SK-N-SH (cell line): Measurements from ENCODE around the gene DOCK10. TPM values are rescaled to one million over a fixed set of nuclear protein-coding genes. Genes with fewer than 3 reads are reported as not detected.

Experiments
- CTCF ChIA-PET: fragments of 300-600, 350-600 bp; formaldehyde crosslinking; extraction: SDS; loops from one replicate; lab custom pipeline; 2021; lab: Yijun Ruan, JAX
- POLR2A ChIA-PET: fragments of 350-600 bp; sonication (Branson Sonifier 250); formaldehyde crosslinking; extraction: SDS; loops from one replicate; lab custom pipeline; 2020; ENCODE audit warnings: antibody characterized with exemption, inconsistent platforms; lab: Yijun Ruan, JAX
- DNase-seq: peaks from one replicate; pipeline ENCODE4 v3.0.0; 2012
- H2AFZ ChIP-seq: fragments of 200-600 bp; sonication (generic); 2 replicates; pipeline ENCODE4 v1.8.1; 2016; ENCODE audit warnings: antibody characterized with exemption, mild to moderate bottlenecking, low read depth
- H3F3A ChIP-seq: fragments of 200-600 bp; sonication (generic); replicated peaks from 2 replicates; pipeline ENCODE3; 2016; ENCODE audit warnings: antibody characterized with exemption, mild to moderate bottlenecking; ENCODE audit not compliant: insufficient read depth
- H3K27ac ChIP-seq, 2 experiments: fragments of 200-500 bp in 1 of 2; fragments of 200-600 bp in 1 of 2; sonication (Bioruptor generic) in 1 of 2; sonication (generic), shearing (Covaris generic) in 1 of 2; 2 replicates each; pipeline versions ENCODE4 v1.5.1 to v1.6.1; 2014 to 2016; ENCODE audit warnings: low read depth in 2 of 2, inconsistent platforms in 1 of 2, low read length in 1 of 2, mild to moderate bottlenecking in 1 of 2, mixed read lengths in 1 of 2
- H3K27me3 ChIP-seq: fragments of 200-600 bp; sonication (generic), shearing (Covaris generic); 2 replicates; pipeline ENCODE4 v1.6.1; 2016; ENCODE audit warnings: mixed run types; ENCODE audit not compliant: insufficient read depth
- H3K36me3 ChIP-seq, 2 experiments: fragments of 200-500 bp in 1 of 2; fragments of 200-600 bp in 1 of 2; sonication (Bioruptor generic) in 1 of 2; sonication (generic) in 1 of 2; replicated peaks in 1 of 2; 2 replicates each; pipeline versions ENCODE3 to v1.5.1; 2014 to 2016; ENCODE audit warnings: low read length in 1 of 2, mild to moderate bottlenecking in 1 of 2; ENCODE audit not compliant: insufficient read depth in 2 of 2, control insufficient read depth in 1 of 2
- H3K4me1 ChIP-seq, 2 experiments: fragments of 200-500 bp in 1 of 2; fragments of 200-600 bp in 1 of 2; sonication (Bioruptor generic) in 1 of 2; sonication (generic), shearing (Covaris generic) in 1 of 2; 2 replicates each; pipeline versions ENCODE4 v1.5.1 to v1.6.1; 2014 to 2016; ENCODE audit warnings: low read depth in 1 of 2, low read length in 1 of 2, mixed run types in 1 of 2; ENCODE audit not compliant: insufficient read depth in 2 of 2, control insufficient read depth in 1 of 2
- H3K4me2 ChIP-seq: fragments of 200-600 bp; sonication (generic), shearing (Covaris generic); 2 replicates; pipeline ENCODE4 v1.6.1; 2017; ENCODE audit warnings: mixed run types
- H3K4me3 ChIP-seq, 2 experiments: fragments of 200-500 bp in 1 of 2; fragments of 200-600 bp in 1 of 2; sonication (Bioruptor generic) in 1 of 2; sonication (generic), shearing (Covaris generic) in 1 of 2; 2 replicates each; pipeline versions ENCODE4 v1.5.1 to v1.8.1; 2014 to 2016; ENCODE audit warnings: low read depth in 2 of 2, inconsistent platforms in 1 of 2, low read length in 1 of 2, mild to moderate bottlenecking in 1 of 2, mixed read lengths in 1 of 2, moderate library complexity in 1 of 2
- H3K79me2 ChIP-seq: fragments of 200-600 bp; sonication (generic); 2 replicates; pipeline ENCODE4 v1.8.1; 2017; ENCODE audit warnings: mild to moderate bottlenecking; ENCODE audit not compliant: insufficient read depth
- H3K9ac ChIP-seq: fragments of 200-600 bp; sonication (generic); 2 replicates; pipeline ENCODE4 v1.6.1; 2017; ENCODE audit warnings: mixed run types
- H3K9me2 ChIP-seq: fragments of 200-600 bp; sonication (generic); 2 replicates; pipeline ENCODE4 v1.6.1; 2017; ENCODE audit warnings: mixed run types
- H3K9me3 ChIP-seq: fragments of 200-600 bp; sonication (generic); 2 replicates; pipeline ENCODE4 v1.6.1; 2017; ENCODE audit warnings: mixed run types, mild to moderate bottlenecking, moderate library complexity
- H4K20me1 ChIP-seq: fragments of 200-600 bp; sonication (generic); 2 replicates; pipeline ENCODE4 v1.6.1; 2017; ENCODE audit warnings: mild to moderate bottlenecking, mixed run types; ENCODE audit not compliant: insufficient read depth
- CHD2 ChIP-seq: fragments of 150-350 bp; IDR thresholded peaks from 2 replicates; pipeline ENCODE4 v1.6.1; 2018; ENCODE audit warnings: low read length; ENCODE audit not compliant: partially characterized antibody
- EP300 ChIP-seq, 2 experiments: IDR thresholded peaks; 2 replicates each; pipeline versions ENCODE4 v1.4.0 to v1.6.1; 2012; ENCODE audit warnings: borderline replicate concordance in 1 of 2, low read depth in 1 of 2, low read length in 1 of 2
- FOXJ3 ChIP-seq: sonication (generic); formaldehyde crosslinking; IDR thresholded peaks from 2 replicates; pipeline ENCODE4 v1.5.1; 2020; ENCODE audit warnings: mild to moderate bottlenecking, missing genetic modification reagents
- FOXM1 ChIP-seq: IDR thresholded peaks from 2 replicates; pipeline ENCODE4 v1.4.0; 2012; ENCODE audit warnings: low read depth, mild to moderate bottlenecking
- GABPA ChIP-seq: IDR thresholded peaks from 2 replicates; pipeline ENCODE4 v1.4.0; 2012; ENCODE audit warnings: low read depth, mild to moderate bottlenecking
- MAX ChIP-seq: IDR thresholded peaks from 2 replicates; pipeline ENCODE4 v1.4.0; 2012; ENCODE audit warnings: low read depth
- MEF2A ChIP-seq: IDR thresholded peaks from 2 replicates; pipeline ENCODE4 v1.4.0; 2012; ENCODE audit warnings: low read depth, borderline replicate concordance
- NFIC ChIP-seq: IDR thresholded peaks from 2 replicates; pipeline ENCODE4 v1.4.0; 2012; ENCODE audit warnings: borderline replicate concordance
- NRF1 ChIP-seq: IDR thresholded peaks from 2 replicates; pipeline ENCODE4 v1.6.1; 2012; ENCODE audit warnings: low read depth, mild to moderate bottlenecking, low read length
- PBX3 ChIP-seq: IDR thresholded peaks from 2 replicates; pipeline ENCODE4; 2012
- RAD21 ChIP-seq: IDR thresholded peaks from 2 replicates; pipeline ENCODE4 v1.6.1; 2012; ENCODE audit warnings: mild to moderate bottlenecking, low read length
- RCOR1 ChIP-seq: fragments of 150-350 bp; IDR thresholded peaks from 2 replicates; pipeline ENCODE4 v1.6.1; 2017; ENCODE audit warnings: antibody characterized with exemption, low read length
- REST ChIP-seq: IDR thresholded peaks from 2 replicates; pipeline ENCODE4 v1.6.1; 2012; ENCODE audit warnings: mild to moderate bottlenecking, low read depth, low read length, moderate library complexity
- RFX5 ChIP-seq: IDR thresholded peaks from 2 replicates; pipeline ENCODE4 v1.6.1; 2012; ENCODE audit warnings: mild to moderate bottlenecking, improper control_type of control experiment, low read length
- TAF1 ChIP-seq: IDR thresholded peaks from 2 replicates; pipeline ENCODE4 v1.6.1; 2012; ENCODE audit warnings: low read depth, mild to moderate bottlenecking, low read length, moderate library complexity, borderline replicate concordance
- TCF12 ChIP-seq: IDR thresholded peaks from 2 replicates; pipeline ENCODE4 v1.4.0; 2012
- TEAD4 ChIP-seq: IDR thresholded peaks from 2 replicates; pipeline ENCODE4 v1.4.0; 2012; ENCODE audit warnings: mild to moderate bottlenecking, borderline replicate concordance; ENCODE audit not compliant: insufficient read depth
- WGBS: methylation state at CpG from one replicate; pipeline ENCODE4 v1.1.6; 2017; ENCODE audit warnings: low lambda C conversion rate; 5-methylcytosine and 5-hydroxymethylcytosine counted together
- polyA plus RNA-seq, 3 experiments: library from polyadenylated mRNA; depleted of rRNA; stranded (reverse); fragments of >200 nt; gene quantifications; 2 replicates each; pipeline ENCODE4 v1.2.3, GENCODE V29; 2012
- TF ChIP-seq, protein P1 (sequence below): fragments of 200-600 bp; sonication (generic); IDR thresholded peaks from 2 replicates; pipeline ENCODE4 v1.6.1; 2017; ENCODE audit warnings: antibody characterized with exemption, mild to moderate bottlenecking, moderate library complexity
- TF ChIP-seq, protein P2 (sequence below): fragments of 150-350 bp; IDR thresholded peaks from 2 replicates; pipeline ENCODE4 v1.6.1; 2017; ENCODE audit warnings: antibody characterized with exemption, low read length, low read depth, borderline replicate concordance

DOCK10 gene
- polyA plus RNA-seq, 1 of the 3 experiments (the other 2 are of a cell fraction) = 24.1 TPM

DNA sequence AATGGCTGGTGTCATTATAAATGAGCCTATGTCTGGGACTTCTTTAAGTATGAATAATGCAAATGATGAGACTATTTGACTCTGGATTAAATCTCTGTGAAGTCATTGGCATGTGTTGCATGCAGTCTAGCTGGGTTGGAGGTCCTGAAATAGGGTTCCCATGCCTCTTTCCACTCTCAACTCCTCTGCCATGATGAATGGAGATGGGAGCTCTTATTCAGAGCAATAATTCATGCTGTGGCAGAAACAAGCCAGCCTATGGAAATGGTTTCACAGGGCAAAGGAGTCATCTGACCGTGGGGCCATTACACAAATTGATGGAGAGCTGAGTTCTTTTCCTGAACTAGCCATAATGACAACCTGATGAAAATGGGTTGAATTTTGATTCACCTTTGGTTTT is 310.6 kb downstream of the DOCK10 start:
- Histone ChIP-seq H3K79me2 (no peaks in the 10 kb centered on the region), H3K9me3 (no peaks in the 10 kb centered on the region), H3K9me2 (no peaks in the 10 kb centered on the region), H3F3A (no peaks in the 10 kb centered on the region), H3K4me3 (no peak overlapping the region), H3K27me3 (no peaks in the 10 kb centered on the region), H3K27ac (no peak overlapping the region), H3K9ac (no peak overlapping the region), H4K20me1 (no peaks in the 10 kb centered on the region), H3K4me1 (no peaks in the 10 kb centered on the region), H3K4me2 (no peak overlapping the region), H3K36me3 (no peaks in the 10 kb centered on the region), H2AFZ (no peak overlapping the region)
- TF ChIP-seq MAX (no peak), TEAD4 (no peak), RCOR1 (no peak)
- POLR2A ChIA-PET = no interaction called here
- WGBS = 35% methylated on average over 1 of the region's 1 CpG
- CTCF ChIA-PET = interaction anchor here (0.8 kb wide), 1 partner anchor 8 kb away, joined by 4 read pairs; no protein-coding TSS in a partner anchor
- DNase-seq = no peak

DNA sequence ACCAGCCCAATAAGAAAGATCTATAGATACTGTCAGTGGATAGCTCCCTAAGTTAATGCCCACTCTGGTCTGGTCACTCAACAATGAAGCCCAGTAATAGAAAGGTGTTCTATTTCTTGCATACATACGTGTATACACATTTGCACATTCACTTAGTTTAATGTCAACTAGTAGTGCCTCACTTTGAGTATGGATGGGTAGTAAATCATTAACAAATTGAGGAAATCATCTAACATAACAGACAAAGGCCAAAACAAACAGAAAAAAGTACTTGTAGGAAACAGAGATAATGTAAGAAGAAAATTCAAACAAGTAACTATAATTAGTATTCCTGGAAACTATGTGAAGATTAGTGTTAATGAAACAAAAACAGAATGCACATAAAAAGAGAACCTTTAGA is 312.8 kb downstream of the DOCK10 start:
- no peaks in the 10 kb centered on the region for H3K4me1 ChIP-seq
- H2AFZ ChIP-seq = no peak overlapping the region
- H4K20me1 ChIP-seq = no peaks in the 10 kb centered on the region
- H3K9me2 ChIP-seq = no peaks in the 10 kb centered on the region
- ChIA-PET POLR2A (no interaction called here), CTCF (no interaction called here)
- H3K27ac ChIP-seq = no peak overlapping the region
- WGBS = 38% methylated on average over 1 of the region's 1 CpG
- no peaks in the 10 kb centered on the region for H3K36me3 ChIP-seq
- no peaks in the 10 kb centered on the region for H3K27me3 ChIP-seq
- H3K79me2 ChIP-seq = no peaks in the 10 kb centered on the region
- no peak overlapping the region for H3K9ac ChIP-seq
- TF ChIP-seq NRF1 = no peak
- no peak for TF ChIP-seq PBX3
- TF ChIP-seq RFX5 = no peak
- TF ChIP-seq, protein P1, sequence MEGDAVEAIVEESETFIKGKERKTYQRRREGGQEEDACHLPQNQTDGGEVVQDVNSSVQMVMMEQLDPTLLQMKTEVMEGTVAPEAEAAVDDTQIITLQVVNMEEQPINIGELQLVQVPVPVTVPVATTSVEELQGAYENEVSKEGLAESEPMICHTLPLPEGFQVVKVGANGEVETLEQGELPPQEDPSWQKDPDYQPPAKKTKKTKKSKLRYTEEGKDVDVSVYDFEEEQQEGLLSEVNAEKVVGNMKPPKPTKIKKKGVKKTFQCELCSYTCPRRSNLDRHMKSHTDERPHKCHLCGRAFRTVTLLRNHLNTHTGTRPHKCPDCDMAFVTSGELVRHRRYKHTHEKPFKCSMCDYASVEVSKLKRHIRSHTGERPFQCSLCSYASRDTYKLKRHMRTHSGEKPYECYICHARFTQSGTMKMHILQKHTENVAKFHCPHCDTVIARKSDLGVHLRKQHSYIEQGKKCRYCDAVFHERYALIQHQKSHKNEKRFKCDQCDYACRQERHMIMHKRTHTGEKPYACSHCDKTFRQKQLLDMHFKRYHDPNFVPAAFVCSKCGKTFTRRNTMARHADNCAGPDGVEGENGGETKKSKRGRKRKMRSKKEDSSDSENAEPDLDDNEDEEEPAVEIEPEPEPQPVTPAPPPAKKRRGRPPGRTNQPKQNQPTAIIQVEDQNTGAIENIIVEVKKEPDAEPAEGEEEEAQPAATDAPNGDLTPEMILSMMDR = no peak
- TF ChIP-seq EP300 (IDR thresholded peaks at IDR 0.05; ENCODE audit: borderline replicate concordance in 1 of 2, low read depth in 1 of 2, low read length in 1 of 2) = no peak
- no peak for TF ChIP-seq TCF12
- TF ChIP-seq MEF2A = no peak
- TF ChIP-seq, protein P2, sequence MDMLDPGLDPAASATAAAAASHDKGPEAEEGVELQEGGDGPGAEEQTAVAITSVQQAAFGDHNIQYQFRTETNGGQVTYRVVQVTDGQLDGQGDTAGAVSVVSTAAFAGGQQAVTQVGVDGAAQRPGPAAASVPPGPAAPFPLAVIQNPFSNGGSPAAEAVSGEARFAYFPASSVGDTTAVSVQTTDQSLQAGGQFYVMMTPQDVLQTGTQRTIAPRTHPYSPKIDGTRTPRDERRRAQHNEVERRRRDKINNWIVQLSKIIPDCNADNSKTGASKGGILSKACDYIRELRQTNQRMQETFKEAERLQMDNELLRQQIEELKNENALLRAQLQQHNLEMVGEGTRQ = no peak
- TF ChIP-seq NFIC = no peak
- no peak for TF ChIP-seq GABPA
- TF ChIP-seq TAF1 = no peak
- TF ChIP-seq RAD21 = no peak
- no peak for TF ChIP-seq CHD2
- no peak for TF ChIP-seq REST
- TF ChIP-seq FOXM1 = no peak
- TF ChIP-seq FOXJ3 (CRISPR knock-in tag) = no peak
- no peaks in the 10 kb centered on the region for H3F3A ChIP-seq
- H3K4me2 ChIP-seq = no peak overlapping the region
- H3K9me3 ChIP-seq = no peaks in the 10 kb centered on the region
- DNase-seq = no peak
- no peak overlapping the region for H3K4me3 ChIP-seq
